ENCODE results near the gene GPR55.

DNA sequence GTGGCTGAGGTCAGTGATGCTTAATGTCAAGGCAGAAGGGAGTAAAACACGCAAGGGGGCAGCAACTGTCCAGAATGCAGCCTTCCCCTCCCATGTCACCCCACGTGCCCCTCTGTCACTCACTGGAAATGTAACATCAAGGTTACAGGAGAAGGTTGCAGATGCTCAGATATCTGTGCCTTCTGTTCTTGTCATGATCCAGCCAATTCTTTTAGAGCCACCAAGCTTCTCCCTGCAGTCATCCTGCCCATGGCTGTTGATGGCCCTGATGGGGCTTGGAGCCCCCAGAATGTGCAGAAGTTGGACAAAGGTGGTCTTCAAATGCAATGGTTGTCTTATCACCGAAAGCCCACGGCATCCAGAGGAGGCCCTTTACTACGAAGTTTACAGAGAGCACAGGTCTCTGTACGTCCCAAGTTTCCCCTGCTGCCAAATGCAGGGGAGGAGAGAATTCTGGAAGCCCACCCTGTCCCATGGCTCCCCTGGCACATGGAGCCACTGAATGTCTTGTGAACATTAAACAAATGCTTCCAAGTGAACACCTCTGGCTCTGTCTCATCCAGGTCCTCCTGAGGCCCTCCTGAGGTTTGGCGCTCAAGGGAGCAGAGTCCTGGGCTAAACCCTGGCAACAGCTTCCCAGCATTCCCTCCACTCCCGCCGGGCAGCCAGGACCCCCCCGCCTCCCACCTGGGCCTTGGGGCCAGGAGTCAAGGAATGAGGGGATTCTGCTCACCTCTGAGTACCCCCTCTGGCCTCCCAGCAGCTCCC is 4.5 kb upstream of the GPR55 start:
- TF ChIP-seq, protein P1, sequence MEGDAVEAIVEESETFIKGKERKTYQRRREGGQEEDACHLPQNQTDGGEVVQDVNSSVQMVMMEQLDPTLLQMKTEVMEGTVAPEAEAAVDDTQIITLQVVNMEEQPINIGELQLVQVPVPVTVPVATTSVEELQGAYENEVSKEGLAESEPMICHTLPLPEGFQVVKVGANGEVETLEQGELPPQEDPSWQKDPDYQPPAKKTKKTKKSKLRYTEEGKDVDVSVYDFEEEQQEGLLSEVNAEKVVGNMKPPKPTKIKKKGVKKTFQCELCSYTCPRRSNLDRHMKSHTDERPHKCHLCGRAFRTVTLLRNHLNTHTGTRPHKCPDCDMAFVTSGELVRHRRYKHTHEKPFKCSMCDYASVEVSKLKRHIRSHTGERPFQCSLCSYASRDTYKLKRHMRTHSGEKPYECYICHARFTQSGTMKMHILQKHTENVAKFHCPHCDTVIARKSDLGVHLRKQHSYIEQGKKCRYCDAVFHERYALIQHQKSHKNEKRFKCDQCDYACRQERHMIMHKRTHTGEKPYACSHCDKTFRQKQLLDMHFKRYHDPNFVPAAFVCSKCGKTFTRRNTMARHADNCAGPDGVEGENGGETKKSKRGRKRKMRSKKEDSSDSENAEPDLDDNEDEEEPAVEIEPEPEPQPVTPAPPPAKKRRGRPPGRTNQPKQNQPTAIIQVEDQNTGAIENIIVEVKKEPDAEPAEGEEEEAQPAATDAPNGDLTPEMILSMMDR (conservative IDR thresholded peaks at IDR 0.05; ENCODE audit: low read depth, low read length): no peak
- TF ChIP-seq EZH2 (IDR thresholded peaks at IDR 0.05; ENCODE audit: borderline replicate concordance, low read depth, low read length, poor library complexity, severe bottlenecking): no peak

Measured in A673 (cell line).